Daoy (cell line): Measurements from ENCODE around the gene C16orf92. TPM values are rescaled to one million over a fixed set of nuclear protein-coding genes. Genes with fewer than 3 reads are reported as not detected.
"Not testable (repeated sequence)": the region's sequence is repeated elsewhere in the genome, so short reads cannot be mapped to it uniquely, and the experiment has no call there.

ENCODE experiments used
- DNase-seq: peaks from one replicate; pipeline ENCODE4 v3.0.0-alpha.2; 2015; ENCODE audit warnings: low read depth
- total RNA-seq: library from RNA; depleted of rRNA; stranded (reverse); fragments of >200 nt; shearing (Covaris generic); gene quantifications from 2 replicates; pipeline ENCODE4 v1.2.3, GENCODE V29; 2014

C16orf92 gene
- total RNA-seq, 1 experiment from 2014 or later, result not detected

DNA sequence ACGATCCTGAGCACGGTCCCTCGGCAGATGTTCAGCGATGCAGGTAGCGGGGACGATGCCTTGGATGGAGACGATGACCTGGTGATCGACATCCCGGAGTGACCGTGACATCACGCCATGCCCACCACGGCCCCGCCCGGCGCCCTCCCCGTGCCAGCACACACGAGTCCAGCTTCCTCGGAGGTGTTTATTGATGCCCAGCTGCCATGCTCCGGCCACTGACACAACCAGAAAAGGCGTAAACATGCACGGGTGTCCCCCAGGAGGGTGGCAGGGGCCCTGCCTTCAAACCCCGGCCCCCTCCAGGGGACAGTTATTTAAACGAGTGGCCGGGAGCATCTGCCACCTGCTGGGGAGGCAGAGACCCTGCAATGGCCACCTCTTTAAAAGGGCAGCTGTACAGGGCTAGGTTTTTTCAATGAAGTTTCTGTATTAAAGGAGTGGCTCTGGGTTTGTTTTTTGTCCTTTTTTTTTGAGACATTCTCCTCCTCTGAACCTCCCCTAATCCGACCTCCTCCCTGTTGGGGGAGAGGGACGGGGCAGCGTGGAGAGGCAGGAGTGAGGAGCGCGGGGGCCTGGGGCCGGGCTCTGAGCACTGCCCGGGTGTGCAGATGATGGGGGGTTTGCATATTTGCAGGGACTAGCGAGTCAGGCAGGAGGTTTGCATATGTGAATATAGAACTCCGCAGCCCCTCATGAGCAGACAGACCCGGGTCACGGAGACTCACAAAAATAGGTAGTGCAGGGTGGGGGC, 17.5 kb upstream of the C16orf92 start:
- peak; percentile 39 for DNase-seq

DNA sequence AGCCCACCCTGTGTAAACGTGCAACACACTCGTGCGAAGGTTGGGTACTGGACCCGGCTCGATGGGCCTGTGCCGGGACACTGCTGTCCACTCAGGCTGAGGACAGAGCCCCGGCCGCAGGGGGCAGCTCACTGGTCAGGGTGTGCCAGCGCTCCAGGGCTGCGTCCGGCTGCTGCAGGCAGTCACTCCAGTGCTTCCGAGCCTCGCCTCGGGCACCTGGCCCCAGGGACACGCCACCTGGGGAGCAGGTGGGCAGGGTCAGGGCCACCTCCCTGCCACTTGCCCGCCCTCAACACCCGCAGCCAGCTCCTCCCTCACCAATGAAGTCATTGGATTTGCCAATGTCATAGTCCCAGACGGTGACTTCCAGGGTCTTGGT, 16.9 kb upstream of the C16orf92 start:
- DNase-seq, result no peak

DNA sequence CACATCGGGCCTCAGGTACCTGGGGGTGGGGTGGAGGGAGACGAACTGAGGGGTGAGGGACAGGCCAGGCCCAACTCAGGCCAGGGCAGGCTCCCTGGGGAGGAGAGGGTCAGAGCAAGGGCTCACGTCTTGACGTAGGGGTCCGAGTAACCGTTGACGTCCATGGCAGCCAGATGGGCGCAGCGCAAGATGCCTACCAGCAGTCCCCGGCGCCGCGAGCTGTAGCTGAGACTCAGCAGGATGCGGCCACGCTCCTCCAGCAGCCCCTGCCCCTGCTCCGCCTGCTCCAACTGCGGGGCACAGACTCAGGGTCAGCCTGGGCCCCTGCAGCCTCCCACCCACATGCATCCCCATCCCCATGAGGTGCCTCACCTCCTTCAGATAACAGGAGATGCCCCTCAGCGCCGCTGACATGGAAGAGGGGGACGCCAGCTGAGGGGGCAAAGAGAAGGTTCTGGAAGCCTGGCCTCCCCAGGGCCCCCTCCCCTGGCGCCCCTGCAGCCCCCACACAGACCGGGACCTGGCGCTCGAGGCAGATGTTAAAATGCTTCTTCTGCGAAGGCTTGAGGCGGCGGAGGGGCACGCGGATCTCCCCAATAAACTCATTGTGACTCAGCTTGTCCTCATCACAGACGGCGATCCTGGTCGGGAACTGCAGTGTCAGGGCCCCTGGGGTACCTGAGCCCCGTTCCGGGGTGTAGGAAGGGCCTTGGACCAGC, 16.2 kb upstream of the C16orf92 start:
- DNase-seq, result no peak

DNA sequence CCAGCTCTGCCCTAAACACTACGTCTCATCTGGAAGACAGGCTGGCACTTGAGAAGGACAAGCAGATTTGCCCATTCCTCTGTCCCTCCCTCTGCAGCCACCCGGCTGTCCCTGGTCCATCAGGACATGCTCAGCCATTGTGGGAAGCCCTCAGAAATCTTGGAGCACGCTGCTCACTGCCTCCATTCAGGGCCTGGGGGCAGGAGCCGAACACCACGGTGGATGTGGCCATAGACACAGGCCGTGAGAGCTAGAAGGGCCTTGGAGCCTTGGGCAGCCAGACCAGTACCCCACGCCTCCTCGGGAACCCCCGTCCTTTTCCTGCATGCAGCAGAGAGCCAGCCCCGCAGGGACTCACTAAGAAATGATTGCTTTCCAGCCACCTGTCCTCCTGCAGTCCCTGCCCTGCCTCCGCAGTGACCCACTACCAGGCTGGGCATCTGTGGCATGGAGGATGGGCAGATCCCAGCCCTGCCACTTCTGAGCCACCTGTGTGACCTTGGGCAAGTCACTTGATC, 15.6 kb upstream of the C16orf92 start:
- no peak for DNase-seq

DNA sequence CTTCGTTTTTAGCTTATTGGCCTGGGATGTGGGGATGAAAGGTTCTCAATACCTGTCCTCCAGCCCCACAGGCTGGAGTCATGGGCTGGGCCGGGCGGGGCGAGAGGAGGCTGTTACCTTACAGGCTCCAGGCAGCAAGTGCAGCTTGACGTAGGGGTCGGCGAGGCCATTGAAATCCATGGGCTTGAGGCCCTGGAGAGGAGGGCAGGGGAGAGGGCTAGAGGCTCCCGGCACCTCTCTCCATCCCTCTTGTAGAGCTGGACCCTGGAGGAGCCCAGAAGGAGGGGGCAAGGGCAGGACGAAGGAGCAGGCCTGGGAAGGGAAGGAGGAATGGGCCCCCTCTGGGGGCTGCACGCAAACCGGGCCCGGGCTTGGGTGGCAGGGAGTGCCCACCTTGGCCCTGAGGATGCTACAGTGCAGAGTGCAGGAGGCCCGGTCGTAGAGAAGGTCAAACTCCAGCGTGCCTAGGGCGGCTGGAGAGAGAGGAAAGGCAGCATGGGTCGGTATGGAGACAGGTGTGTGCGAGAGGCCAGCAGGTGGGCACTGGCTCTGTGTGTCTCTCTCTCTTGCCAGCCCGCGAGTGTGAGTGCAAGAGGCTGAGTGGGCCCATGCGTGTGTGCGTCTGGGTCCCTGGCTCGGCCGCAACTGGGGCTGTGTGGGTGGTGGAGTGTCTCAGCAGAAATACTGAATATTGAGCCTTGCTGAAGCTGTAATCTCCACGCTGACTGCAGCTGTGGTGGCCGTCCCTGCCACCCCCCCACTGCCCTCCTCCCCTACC, 13.7 kb upstream of the C16orf92 start:
- no peak for DNase-seq

DNA sequence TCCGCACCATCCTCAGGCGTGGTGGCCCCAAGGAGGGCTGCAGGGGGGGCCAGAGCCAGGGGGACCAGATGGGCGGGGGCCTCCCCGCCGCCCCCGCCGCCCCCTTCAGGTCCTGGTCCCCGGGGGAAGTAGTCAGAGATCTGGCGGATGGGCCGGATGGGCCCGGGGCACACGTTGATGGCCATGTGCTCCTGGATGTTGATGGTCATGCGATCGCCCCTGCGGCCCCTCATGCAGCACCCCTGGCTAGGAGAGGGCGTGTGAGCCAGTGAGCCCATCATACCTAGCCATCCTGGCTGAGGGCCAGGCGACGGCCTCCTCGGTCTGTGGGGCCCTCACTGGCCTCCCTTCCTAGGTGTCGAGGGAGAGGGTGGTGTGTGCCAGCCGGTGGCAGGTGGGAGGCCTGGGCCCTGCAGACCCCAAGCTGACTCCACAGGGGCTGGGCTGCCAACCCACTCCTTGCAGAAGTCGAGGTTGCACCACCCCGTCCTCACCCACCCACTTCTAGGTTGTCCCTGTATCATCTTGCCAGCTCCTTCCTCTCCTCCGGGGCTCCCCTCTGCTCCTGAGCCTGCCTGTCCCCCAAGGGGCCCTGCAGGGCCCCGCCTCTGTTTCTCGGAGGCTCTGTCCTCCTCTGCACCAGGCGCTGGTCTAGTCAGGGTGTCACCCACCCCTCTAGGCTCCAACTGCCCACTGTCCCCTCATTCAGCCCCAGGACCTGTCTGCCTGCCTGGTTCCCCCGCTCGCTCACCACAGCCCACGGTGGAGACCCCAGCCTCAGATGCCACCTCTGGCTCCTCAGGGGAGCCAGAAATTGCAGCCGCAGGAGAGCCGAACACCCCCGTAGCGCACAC, 12.8 kb upstream of the C16orf92 start:
- no peak for DNase-seq

DNA sequence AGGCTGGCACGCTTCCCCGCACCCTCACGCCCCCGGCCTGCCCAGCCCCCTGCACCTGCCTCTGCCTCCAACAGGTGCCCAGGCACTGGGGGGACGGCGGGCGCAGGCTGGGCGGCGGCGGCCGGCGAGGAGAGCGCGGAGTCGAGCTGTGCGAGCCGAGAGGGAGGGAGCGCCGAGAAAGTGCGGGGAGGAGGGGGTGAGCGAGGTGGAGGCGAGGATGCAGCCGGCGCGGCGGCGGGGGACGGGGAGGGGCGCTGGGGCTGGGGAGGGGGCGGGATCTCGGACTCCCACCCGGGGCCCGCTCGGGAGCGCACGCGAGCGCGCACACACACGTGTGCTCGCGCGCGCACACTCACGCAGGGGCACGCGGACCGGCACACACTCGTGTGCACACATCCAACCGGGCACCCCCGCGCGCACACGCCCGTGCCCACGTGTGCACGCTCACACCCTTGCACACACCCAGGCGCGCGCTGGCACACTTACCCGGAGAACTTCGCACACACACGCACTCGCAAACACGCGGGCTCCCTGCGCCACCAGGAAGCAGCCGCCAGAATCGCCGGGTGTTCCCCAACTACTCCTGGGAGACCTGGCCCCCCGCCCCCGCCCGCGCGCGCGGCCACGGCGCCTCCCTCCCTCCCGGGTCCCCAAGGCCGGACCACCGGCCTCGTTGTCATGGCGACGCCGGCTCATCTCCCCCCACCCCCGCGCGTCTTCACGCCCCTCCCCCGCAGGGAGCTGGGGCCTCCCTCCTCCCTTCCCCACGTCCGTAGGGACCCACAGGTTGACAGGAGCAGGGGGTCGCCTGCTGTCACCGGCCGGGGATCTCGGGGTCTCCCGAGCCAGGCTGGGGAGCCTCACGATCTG, 11.9 kb upstream of the C16orf92 start, which contains the start of gene DOC2A:
Gene DOC2A, minus strand, starts transcription at position 184 of the 870 bp plus-strand sequence. CDS start 805 bp downstream, outside the sequence.
- no peak for DNase-seq

DNA sequence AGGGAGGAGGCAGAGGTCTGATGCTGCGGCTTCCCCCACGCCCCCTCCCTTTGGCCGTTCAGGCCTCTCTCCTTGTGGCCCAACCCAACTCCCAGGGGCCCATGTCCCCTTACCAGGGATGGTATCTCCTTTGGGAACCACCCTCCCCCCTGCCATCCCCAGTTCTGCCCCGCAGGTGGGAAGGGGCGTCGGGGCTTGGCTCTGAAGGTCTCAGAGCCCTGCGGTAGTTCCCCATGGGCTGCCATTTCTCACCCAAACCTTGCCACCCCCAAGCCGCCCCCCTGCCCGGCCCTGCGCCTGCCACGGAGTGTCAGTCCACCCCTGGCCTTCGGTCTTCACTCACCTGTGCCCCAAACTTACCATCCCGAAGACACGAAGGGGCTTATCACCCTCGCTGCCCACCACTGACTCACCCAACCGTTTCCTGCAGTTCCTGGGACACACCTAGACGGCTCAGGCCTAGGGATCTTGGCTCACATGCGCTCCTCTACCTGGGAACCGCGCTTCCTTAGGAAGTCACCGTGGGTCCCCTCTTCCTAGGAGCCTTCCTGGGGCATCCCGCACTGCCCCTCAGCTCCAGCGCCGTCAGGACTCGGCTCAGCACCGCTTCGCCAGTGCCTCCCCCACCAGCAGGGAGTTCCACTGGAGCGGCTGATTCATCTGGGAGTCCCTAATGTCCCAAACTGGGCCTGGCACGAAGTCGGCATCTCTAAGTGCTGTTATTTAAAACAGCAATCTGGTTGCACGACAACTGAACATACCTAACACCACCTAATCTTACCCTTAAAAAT, 11.1 kb upstream of the C16orf92 start:
- DNase-seq, result no peak

DNA sequence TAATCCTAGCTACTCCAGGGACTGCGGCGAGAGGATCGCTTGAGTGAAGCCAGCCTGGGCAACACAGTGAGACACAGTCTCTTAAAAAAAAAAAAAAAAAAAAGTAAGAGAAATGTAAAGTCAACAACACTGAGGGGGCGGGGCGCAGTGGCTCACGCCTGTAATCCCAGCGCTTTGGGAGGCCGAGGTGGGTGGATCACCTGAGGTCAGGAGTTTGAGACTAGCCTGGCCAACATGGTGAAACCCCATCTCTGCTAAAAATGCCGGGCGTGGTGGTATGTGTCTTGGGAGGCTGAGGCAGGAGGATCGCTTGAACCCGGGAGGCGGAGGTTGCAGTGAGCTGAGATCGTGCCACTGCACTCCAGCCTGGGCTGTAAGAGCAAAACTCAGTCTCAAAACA, 10.4 kb upstream of the C16orf92 start:
- DNase-seq, result not testable (repeated sequence)

DNA sequence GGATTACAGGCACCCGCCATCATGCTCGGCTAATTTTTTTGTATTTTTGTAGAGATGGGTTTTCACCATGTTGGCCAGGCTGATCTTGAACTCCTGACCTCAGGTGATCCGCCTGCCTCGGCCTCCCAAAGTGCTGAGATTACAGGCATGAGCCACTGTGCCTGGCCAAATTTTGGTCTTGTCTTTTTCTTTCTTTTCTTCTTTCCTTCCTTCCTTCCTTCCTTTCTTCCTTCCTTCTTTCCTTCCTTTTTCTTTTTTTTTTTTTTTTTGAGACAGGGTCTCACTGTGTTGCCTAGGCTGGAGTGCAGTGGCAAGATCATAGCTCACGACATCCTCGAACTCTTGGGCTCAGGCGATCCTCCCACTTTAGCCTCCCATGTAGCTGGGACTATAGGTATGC, 7.5 kb upstream of the C16orf92 start:
- DNase-seq, result not testable (repeated sequence)

DNA sequence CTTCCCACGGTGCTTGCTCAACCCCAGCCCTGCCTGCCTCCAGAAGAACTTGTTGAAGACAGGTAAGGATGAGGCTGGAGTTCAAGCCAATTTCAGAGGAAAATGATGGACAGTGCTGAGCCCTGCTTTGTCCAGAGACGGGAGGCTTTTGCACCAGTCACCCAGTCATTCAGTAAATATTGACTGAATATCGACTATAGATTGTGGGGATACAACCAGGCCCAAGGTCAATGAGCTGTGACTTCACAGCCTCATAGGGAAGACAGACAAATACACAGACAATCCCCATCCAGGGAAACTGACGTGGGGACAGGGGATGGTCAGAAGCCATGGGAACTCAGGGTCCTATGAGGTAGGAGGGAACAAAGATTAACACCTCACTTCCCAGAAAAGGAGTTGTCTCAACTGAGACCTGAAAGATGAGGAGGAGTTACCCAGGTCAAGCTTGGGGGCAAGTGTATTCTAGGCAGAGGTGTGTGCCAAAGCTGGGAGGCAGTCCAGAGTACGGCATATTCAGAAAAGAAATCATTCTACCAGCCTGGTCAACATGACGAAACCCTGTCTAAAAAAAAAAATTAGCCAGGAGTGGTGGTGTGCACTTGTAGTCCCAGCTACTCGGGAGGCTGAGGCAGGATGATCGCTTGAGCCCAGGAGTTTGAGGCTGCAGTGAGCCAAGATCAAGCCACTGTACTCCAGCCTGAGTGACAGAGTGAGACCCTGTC, 6.3 kb upstream of the C16orf92 start:
- DNase-seq, result no peak

DNA sequence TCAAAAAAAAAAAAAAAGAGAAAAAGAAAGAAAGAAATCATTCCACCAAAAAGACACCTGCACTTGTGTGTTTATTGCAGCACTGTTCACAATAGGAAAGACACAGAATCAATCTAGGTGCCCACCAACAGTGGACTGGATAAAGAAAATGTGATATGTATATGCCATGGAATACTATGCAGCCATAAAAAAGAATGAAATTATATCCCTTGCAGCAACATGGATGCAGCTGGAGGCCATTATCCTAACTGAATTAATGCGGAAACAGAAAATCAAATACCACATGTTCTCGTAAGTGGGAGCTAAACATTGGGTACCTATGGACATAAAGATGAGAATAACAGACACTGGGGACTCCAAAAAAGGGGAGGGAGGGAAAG, 5.7 kb upstream of the C16orf92 start:
- DNase-seq, result no peak

DNA sequence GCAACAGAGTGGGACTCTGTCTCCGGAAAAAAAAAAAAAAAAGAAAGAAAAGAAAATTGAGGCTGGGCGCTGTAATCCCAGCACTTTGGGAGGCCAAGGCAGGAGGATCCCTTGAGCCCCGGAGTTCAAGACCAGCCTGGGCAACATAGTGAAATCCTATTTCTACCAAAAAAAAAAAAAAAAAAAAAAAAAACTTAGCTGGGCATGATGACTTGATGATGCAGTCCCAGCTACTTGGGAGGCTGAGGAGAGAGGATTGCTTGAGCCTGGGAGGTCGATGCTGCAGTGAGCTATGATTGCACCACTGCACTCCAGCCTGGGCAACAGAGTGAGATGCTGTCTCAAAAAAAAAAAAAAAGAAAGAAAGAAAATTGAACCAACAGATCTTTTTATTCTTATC, 5.1 kb upstream of the C16orf92 start:
- DNase-seq, result not testable (repeated sequence)

DNA sequence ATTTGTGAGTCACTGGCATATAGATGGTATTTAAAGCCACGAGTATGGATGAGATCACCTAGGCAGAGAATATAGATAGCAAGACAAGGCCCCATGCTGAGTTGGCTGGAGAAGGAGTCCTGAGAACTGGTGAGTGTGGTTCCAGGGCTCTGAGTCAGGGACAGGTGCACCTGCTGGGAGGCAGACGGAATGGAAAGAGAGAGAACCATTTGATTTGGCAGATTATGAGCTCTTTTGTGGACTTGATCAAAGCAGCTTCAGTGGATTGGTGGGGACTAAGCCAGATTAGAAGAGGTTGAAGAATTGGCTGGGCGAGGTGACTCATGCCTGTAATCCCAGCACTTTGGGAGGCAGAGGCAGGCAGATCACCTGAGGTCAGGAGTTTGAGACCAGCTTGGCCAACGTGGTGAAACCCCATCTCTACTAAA, 4.3 kb upstream of the C16orf92 start:
- DNase-seq, result peak; percentile 55

DNA sequence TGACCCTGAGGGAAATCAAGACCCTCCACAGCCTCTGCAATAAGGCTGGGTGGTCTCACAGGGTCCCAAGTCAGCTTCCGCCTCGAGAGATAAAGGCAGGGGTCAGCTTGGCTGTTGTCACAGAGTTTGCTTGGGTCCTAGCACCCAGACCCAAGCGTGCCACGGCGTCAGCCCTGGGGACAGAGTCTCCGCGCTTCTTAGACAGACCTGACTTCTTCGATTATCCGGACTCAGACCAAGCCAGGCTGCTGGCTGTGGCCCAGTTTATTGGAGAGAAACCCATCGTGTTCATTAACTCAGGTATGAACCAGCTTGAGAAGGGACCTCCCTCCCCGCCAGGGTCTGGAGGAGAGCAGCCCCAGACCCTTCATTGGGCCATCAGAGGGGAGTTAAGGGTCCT, 588 bp downstream of the C16orf92 start:
- no peak for DNase-seq

DNA sequence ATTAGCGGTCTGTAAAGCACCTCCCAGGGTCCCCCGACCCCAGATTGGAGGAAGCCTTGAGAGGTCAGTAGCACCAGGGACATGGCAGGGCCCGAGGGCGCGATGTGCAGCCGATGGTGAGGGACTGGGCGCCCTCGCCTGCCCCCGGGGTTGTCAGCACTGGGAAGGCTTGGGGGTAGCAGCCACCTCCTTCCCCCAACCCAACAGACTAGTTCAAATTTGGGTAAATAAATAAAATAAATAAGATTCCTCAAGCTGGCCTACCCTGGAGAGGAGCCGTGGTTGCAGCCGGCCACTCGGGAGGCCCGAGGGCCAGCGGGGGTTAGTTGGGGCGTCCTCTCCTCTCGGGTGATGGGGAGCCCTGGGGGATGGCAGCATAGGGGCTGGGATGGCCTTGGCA, 1.5 kb downstream of the C16orf92 start:
- no peak for DNase-seq

DNA sequence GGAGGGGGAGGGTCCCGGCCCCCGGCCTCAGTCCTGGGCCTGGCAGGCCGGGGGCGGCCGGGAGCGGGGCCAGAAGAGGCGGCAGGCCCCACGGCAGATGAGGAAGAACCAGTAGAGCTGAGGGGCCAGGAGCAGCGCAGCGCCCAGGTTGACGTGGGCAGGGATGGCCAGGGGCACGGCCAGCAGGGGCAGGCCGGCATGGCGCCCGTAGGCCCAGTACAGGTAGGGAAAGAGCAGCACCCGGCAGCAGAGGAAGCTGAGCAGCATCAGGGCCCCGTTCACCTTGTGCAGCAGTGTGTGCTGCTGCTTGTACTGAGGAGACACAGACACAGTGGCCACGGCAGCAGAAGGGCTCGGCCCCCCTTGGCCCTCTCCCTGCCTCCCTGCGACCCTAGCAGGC, 2.2 kb downstream of the C16orf92 start:
- no peak for DNase-seq

DNA sequence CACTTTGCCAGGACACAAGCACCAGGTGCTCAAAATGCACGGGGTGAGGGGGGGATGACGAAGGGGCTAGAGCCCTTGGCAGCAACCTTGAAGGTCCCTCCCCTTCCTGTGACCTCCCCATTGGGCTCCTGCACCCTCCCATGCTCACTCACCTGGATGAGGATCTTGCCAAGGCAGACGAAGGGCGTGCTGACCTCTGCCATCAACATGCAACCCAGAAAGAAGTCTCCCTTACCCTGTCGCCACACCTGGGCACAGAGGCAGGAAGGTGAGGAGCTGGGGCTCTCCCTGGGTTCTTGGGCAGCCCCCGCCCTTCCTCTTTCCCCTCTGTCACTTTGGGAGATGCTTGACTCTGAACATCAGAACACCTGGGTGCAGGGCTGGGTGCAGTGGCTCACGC, 2.6 kb downstream of the C16orf92 start:
- DNase-seq, result no peak

DNA sequence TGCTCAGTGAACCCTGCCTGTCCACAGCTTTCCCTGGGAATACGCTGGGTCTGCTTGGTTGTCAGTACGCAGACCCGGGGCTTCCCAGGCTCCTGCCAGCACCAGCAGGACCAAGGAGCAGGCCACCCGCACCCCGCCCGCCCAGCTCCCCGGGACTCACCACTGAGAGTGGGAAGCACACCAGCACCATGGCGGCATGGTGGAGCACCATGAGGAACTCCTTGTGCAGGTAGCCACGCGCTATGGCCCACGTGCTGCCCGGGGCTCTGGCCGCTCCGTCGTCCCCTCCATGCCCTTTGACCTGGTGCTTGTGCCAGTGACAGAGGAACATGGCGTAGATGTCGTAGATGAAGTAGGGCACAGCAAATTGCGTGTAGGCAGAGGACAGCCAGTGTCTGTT, 3.5 kb downstream of the C16orf92 start:
- no peak for DNase-seq
